ENCODE results near the gene IMMP2L.

The IMMP2L gene

DNA sequence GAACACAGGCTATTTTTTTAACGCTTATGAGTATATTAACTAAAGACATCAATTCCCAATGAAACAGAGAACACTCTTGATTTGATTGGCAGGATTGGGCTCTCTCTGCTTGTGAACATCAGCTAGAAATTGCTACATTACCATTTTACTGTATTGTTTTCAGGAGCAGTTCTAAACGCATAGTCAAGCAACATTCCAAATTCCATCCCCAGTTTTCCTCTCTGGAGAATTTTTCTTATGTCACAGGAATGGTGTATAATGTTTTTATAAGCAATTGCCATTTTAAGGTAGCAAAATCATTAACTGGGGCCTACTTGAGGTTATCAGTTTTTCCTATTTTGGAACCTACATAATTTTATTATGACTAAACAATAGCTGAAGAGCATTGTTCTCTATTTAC lies 748.3 kb downstream of the IMMP2L start:
- Mint-ChIP-seq H3K27me3 (ENCODE audit: low read depth) (no peaks in the 10 kb centered on the region), H3K27ac (no peak overlapping the region), H3K4me1 (peaks cover 18% of the 10 kb centered on the region), H3K36me3 (ENCODE audit: low read depth) (no peaks in the 10 kb centered on the region), H3K9me3 (peaks cover 3% of the 10 kb centered on the region), H3K4me3 (no peak overlapping the region)
- TF ChIP-seq CTCF (IDR thresholded peaks at IDR 0.05; ENCODE audit: unreplicated experiment in 3 of 3) = no peak

- H3K27me3 Mint-ChIP-seq (ENCODE audit: low read depth) = no peaks in the 10 kb centered on the region
- peak overlapping the region in 1 of 3 experiments; percentile 34 for H3K27ac Mint-ChIP-seq
- TF ChIP-seq CTCF (IDR thresholded peaks at IDR 0.05; ENCODE audit: unreplicated experiment in 3 of 3) = no peak
- no peaks in the 10 kb centered on the region for H3K36me3 Mint-ChIP-seq (ENCODE audit: low read depth)
- no peak overlapping the region for H3K4me3 Mint-ChIP-seq
- peaks cover 29% of the 10 kb centered on the region for H3K4me1 Mint-ChIP-seq
- H3K9me3 Mint-ChIP-seq = no peaks in the 10 kb centered on the region
These were observed 752.5 kb downstream of the IMMP2L start for GRCh38 chr7:110809832-110810231.

DNA sequence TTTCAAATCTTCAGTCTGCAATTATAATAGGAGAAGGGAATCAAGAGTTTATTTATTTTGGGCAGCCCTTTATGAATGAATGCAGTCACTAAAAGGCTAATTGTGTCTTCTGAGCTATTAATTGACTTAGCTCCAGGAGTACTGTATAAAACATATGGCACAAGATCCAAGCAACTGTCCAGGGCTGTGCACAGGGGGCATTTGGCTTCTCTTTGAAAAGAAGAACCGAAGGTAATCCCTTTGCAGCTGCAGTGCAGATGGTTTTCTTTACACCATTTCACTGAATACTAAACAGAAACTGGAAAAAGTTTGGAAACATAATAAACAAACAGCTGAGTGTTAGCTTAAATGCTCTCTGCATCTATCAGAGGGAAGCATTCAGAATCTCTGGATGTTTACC lies 753.9 kb downstream of the IMMP2L start:
- Mint-ChIP-seq H3K36me3 (ENCODE audit: low read depth) (no peaks in the 10 kb centered on the region), H3K9me3 (no peaks in the 10 kb centered on the region), H3K27ac (peak overlapping the region in 2 of 3 experiments; percentile 15 to 34), H3K4me3 (no peak overlapping the region), H3K4me1 (peaks cover 29% of the 10 kb centered on the region), H3K27me3 (ENCODE audit: low read depth) (no peaks in the 10 kb centered on the region)
- TF ChIP-seq CTCF (IDR thresholded peaks at IDR 0.05; ENCODE audit: unreplicated experiment in 3 of 3) = no peak

- TF ChIP-seq CTCF (IDR thresholded peaks at IDR 0.05; ENCODE audit: unreplicated experiment in 3 of 3) = no peak
- no peaks in the 10 kb centered on the region for H3K36me3 Mint-ChIP-seq (ENCODE audit: low read depth)
- H3K4me1 Mint-ChIP-seq = peaks cover 11% of the 10 kb centered on the region
- H3K27ac Mint-ChIP-seq = no peak overlapping the region
- H3K4me3 Mint-ChIP-seq = peak overlapping the region in 1 of 3 experiments; percentile 25
- no peaks in the 10 kb centered on the region for H3K9me3 Mint-ChIP-seq
- H3K27me3 Mint-ChIP-seq (ENCODE audit: low read depth) = no peaks in the 10 kb centered on the region
These were observed 757.8 kb downstream of the IMMP2L start for GRCh38 chr7:110804501-110804900.

GRCh38 chr7:110803602-110804143 lies 758.6 kb downstream of the IMMP2L start:
- Mint-ChIP-seq H3K36me3 (ENCODE audit: low read depth) (no peaks in the 10 kb centered on the region), H3K4me1 (peaks cover 8% of the 10 kb centered on the region), H3K27ac (no peak overlapping the region), H3K9me3 (no peaks in the 10 kb centered on the region), H3K4me3 (no peak overlapping the region), H3K27me3 (ENCODE audit: low read depth) (no peaks in the 10 kb centered on the region)
- TF ChIP-seq CTCF (IDR thresholded peaks at IDR 0.05; ENCODE audit: unreplicated experiment in 3 of 3) = no peak

DNA sequence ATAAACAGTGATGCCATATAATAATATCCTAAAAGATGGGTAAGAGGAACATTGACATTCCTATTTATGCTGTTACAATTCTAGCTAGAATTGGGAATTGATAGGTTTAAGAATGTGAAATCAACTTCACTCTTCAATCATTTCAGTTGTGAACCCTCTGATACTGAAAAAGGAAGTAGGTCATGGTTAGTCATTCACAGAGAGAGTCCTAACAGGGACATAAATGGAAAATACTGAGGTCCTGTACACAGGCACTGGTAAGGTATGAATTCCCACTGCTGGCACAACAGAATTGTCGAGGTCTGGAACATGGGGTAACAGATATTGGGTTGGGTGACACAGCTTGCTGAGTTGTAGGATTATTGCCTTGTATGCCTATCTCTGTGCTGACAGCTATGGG lies 760.8 kb downstream of the IMMP2L start:
- Mint-ChIP-seq H3K36me3 (ENCODE audit: low read depth) (no peaks in the 10 kb centered on the region), H3K27ac (no peak overlapping the region), H3K4me3 (no peak overlapping the region), H3K27me3 (ENCODE audit: low read depth) (no peaks in the 10 kb centered on the region), H3K4me1 (no peaks in the 10 kb centered on the region), H3K9me3 (no peaks in the 10 kb centered on the region)
- no peak for TF ChIP-seq CTCF (IDR thresholded peaks at IDR 0.05; ENCODE audit: unreplicated experiment in 3 of 3)
